Colonic mucosa (tissue), 4 donors: Measurements from ENCODE around the gene DISC1. TPM values are rescaled to one million over a fixed set of nuclear protein-coding genes. Genes with fewer than 3 reads are reported as not detected.

ENCODE experiments used
- DNase-seq: peaks from one replicate; pipeline ENCODE4 v3.0.0-alpha.2; 2020
- H3K27ac ChIP-seq: fragments of 200-600 bp; one replicate; pipeline ENCODE4 v1.8.0; 2021
- H3K27me3 ChIP-seq: fragments of 200-600 bp; one replicate; pipeline ENCODE4 v1.8.0; 2021
- H3K36me3 ChIP-seq: fragments of 200-600 bp; one replicate; pipeline ENCODE4 v1.8.0; 2021
- H3K4me1 ChIP-seq: fragments of 200-600 bp; one replicate; pipeline ENCODE4 v1.8.0; 2021; ENCODE audit warnings: mild to moderate bottlenecking
- H3K4me3 ChIP-seq: fragments of 200-600 bp; one replicate; pipeline ENCODE4 v1.8.0; 2021
- H3K9ac ChIP-seq, 2 donors: one replicate each; pipeline ENCODE4 v1.7.0; 2013; ENCODE audit warnings: control low read depth in 2 of 2, low read depth in 2 of 2, low read length in 2 of 2
- H3K9me3 ChIP-seq: fragments of 200-600 bp; one replicate; pipeline ENCODE4 v1.8.0; 2021
- intact Hi-C: fragments of 100-400 bp; cut with DNase I; formaldehyde crosslinking; loops from one replicate; pipeline ENCODE4 v1.14.1; 2022
- total RNA-seq, 2 donors: library from RNA; stranded (reverse); fragmentation: NEBNext Ultra II Directional in 1 of 2; extraction: Animal tissue kit (Norgen Biotek cat#: 25700) in 1 of 2; gene quantifications; one replicate each; pipeline ENCODE4 v1.2.1, GENCODE V29; 2021
- TF ChIP-seq, protein P1 (sequence below): fragments of 200-600 bp; IDR thresholded peaks from one replicate; pipeline ENCODE4 v1.8.0; 2022; ENCODE audit warnings: antibody characterized with exemption, mild to moderate bottlenecking
- donor health status: healthy.
- donor health status: DM: no; HTN: no; CAD: no.
- donor health status: DM: no; HTN: no; CAD: no.

DISC1 gene
- total RNA-seq, 2 donors from 2014 or later: 3.4 to 5.3 TPM

DNA sequence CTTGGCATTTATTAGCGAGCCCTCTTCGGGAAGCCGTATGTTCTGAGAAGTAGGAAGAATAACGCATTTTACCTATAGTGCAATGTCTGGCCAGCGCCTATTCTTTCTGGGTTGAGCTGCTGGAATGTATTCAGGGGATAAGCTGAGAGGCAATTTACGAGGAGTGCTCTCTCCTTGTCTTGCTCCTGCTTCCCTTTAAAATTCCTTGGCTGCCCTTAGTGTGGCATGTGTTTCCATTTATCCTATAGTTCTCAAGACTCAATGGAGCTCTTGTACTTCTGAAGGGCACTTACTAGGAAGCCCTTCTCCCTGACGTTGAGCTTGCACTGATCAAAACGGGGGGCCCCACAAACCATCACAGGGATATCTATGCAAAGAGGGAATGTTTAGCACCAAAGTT is 364.6 kb downstream of the DISC1 start:
- no peak for DNase-seq
- Histone ChIP-seq H3K27me3 (no peaks in the 10 kb centered on the region), H3K27ac (no peak overlapping the region), H3K9me3 (no peaks in the 10 kb centered on the region), H3K9ac (no peak overlapping the region), H3K36me3 (no peaks in the 10 kb centered on the region), H3K4me1 (no peaks in the 10 kb centered on the region), H3K4me3 (no peak overlapping the region)
- intact Hi-C loops: no loop called here
- TF ChIP-seq, protein P1, sequence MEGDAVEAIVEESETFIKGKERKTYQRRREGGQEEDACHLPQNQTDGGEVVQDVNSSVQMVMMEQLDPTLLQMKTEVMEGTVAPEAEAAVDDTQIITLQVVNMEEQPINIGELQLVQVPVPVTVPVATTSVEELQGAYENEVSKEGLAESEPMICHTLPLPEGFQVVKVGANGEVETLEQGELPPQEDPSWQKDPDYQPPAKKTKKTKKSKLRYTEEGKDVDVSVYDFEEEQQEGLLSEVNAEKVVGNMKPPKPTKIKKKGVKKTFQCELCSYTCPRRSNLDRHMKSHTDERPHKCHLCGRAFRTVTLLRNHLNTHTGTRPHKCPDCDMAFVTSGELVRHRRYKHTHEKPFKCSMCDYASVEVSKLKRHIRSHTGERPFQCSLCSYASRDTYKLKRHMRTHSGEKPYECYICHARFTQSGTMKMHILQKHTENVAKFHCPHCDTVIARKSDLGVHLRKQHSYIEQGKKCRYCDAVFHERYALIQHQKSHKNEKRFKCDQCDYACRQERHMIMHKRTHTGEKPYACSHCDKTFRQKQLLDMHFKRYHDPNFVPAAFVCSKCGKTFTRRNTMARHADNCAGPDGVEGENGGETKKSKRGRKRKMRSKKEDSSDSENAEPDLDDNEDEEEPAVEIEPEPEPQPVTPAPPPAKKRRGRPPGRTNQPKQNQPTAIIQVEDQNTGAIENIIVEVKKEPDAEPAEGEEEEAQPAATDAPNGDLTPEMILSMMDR: no peak

DNA sequence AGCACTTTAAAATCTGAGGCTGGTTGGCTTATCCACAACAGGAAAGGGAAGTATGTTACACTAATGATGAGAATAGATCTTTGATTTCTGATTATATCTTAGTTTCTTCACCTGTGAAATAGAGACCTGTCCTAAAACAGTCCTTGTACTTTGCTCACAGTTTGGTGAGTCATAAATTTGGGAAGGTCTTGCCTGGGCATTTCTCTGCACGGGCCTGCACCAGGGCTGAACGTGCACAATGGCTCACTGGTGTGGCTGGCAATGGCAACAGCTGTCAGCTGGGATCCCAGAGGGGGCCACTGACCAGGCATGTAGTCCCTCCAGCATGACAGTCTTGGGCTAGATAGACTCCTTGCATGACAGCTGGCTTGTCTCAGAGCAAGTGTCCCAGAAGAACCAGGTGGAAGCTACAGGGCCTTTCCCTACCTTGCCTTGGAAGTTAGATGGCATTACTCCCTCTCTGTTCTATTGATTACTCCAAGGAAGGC is 367.4 kb downstream of the DISC1 start:
- DNase-seq: no peak
- Histone ChIP-seq H3K4me1 (no peaks in the 10 kb centered on the region), H3K27ac (no peak overlapping the region), H3K4me3 (no peak overlapping the region), H3K36me3 (no peaks in the 10 kb centered on the region), H3K9me3 (no peaks in the 10 kb centered on the region), H3K9ac (no peak overlapping the region), H3K27me3 (no peaks in the 10 kb centered on the region)
- intact Hi-C loops: no loop called here
- TF ChIP-seq, protein P1: no peak

DNA sequence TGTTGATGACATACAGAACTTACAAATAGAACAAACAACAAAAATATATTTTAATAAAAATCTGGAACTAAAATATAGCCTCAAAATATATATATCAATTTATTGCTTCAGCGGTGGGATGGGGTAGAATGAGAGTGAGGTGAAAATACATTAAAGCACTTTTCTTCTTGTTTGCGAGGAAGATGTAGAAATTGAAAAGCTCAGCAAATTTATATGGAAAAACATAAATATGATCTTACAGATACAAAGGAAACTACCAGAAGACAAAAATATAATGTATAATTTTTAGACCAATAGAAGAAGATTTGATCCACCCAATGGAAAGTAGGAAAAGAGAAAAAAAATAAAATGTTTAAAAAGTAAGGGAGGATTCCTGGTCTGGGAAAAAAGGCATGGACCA is 372.2 kb downstream of the DISC1 start:
- intact Hi-C loops: no loop called here
- Histone ChIP-seq H3K27me3 (no peaks in the 10 kb centered on the region), H3K4me1 (no peaks in the 10 kb centered on the region), H3K4me3 (no peak overlapping the region), H3K9ac (no peak overlapping the region), H3K9me3 (no peaks in the 10 kb centered on the region), H3K27ac (no peak overlapping the region), H3K36me3 (no peaks in the 10 kb centered on the region)
- TF ChIP-seq, protein P1: no peak
- no peak for DNase-seq

DNA sequence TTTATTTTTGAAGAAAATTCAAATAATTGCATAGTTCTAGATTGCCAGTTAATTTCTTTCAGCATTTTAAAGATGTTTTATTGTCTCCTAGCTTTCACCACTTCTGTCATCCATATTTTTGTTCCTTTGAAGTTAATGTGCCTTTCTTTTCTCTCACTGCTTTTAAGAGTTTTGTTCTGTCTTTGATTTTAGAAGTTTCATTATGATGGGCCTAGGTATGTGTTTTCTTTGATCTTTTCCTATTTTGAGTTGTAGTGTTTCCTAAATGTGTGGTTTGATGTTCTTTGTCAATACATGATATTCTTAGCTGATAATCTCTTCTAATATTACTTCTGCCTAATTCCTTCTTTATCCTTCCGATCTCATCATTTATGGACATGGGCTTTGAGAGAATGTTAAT is 378.7 kb downstream of the DISC1 start:
- DNase-seq: no peak
- intact Hi-C loops: no loop called here
- H3K27me3 ChIP-seq: no peaks in the 10 kb centered on the region
- H3K4me3 ChIP-seq: no peak overlapping the region
- TF ChIP-seq, protein P1: no peak
- no peak overlapping the region for H3K9ac ChIP-seq
- H3K4me1 ChIP-seq: no peaks in the 10 kb centered on the region
- H3K36me3 ChIP-seq: no peaks in the 10 kb centered on the region
- no peak overlapping the region for H3K27ac ChIP-seq
- H3K9me3 ChIP-seq: no peaks in the 10 kb centered on the region

DNA sequence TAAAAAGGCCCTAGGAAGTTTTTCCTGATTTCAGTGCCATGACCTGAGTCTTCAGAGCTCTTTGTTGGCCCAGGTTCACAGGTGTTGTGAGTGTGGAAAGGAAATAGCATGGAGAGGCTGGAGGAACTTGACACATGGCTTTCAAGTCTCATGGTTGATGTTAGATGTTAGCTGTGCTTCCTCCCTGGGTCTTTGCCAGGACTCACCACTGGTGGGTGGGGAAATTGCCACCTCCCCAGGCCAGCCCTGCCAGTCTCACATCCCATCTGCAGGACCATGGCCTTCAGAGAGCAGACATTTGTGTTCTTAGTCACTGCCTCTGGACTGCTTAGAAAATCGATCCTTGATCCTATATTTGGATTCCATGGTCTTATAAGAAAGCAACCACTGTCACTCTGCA is 383.2 kb downstream of the DISC1 start:
- Histone ChIP-seq H3K27ac (no peak overlapping the region), H3K4me3 (no peak overlapping the region), H3K4me1 (peaks cover 10% of the 10 kb centered on the region), H3K9me3 (no peaks in the 10 kb centered on the region), H3K9ac (no peak overlapping the region), H3K27me3 (no peaks in the 10 kb centered on the region), H3K36me3 (no peaks in the 10 kb centered on the region)
- intact Hi-C loops: no loop called here
- peak; percentile 45 for DNase-seq
- TF ChIP-seq, protein P1: no peak
